Transverse colon (tissue), 4 donors: ENCODE measurements around the gene RALGPS1.

Experiments used
- EP300 ChIP-seq: sonication (generic); formaldehyde crosslinking; IDR thresholded peaks from one replicate; pipeline ENCODE4 v1.6.1; 2017; ENCODE audit warnings: antibody characterized with exemption, low read depth
- POLR2A ChIP-seq: fragments of 450-650 bp; IDR thresholded peaks from one replicate; pipeline ENCODE4 v1.6.1; 2016; ENCODE audit warnings: antibody characterized with exemption, mild to moderate bottlenecking, moderate library complexity
- POLR2AphosphoS5 ChIP-seq, 3 donors: sonication (generic); formaldehyde crosslinking; IDR thresholded peaks; one replicate each; pipeline ENCODE4 v1.6.1; 2016; ENCODE audit warnings: antibody characterized with exemption in 3 of 3
- TF ChIP-seq, protein P1 (sequence below), 5 experiments: fragments of 200-600 bp in 3 of 5; fragments of 450-650 bp in 2 of 5; sonication (generic) in 3 of 5; IDR thresholded peaks; 1 replicate in 2 of 5; 2 replicates in 3 of 5; pipeline ENCODE4 v1.5.1; 2016 to 2017; ENCODE audit warnings: antibody characterized with exemption in 5 of 5, inconsistent platforms in 3 of 5, mild to moderate bottlenecking in 2 of 5, moderate library complexity in 1 of 5

DNA sequence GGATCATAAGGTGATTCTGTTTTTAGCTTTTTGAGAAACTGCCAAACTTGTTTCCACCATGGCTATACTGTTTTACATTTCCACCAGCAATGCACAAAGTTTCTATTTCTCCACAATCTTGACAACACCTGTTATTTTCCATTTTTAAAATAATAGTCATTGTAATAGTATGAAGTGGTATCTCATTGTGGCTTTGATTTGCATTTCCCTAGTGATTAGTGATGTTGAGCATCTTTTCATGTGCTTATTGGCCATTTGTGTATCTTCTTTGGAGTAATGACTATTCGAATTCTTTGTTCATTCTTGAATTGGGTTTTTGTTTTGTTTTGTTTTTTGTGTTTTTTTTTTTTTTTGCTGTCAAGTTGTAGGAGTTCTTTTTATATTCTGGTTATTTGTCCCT lies 354.9 kb downstream of the RALGPS1 start:
- TF ChIP-seq EP300 (no peak), POLR2A (no peak), POLR2AphosphoS5 (IDR thresholded peaks at IDR 0.05) (no peak)
- TF ChIP-seq, protein P1, sequence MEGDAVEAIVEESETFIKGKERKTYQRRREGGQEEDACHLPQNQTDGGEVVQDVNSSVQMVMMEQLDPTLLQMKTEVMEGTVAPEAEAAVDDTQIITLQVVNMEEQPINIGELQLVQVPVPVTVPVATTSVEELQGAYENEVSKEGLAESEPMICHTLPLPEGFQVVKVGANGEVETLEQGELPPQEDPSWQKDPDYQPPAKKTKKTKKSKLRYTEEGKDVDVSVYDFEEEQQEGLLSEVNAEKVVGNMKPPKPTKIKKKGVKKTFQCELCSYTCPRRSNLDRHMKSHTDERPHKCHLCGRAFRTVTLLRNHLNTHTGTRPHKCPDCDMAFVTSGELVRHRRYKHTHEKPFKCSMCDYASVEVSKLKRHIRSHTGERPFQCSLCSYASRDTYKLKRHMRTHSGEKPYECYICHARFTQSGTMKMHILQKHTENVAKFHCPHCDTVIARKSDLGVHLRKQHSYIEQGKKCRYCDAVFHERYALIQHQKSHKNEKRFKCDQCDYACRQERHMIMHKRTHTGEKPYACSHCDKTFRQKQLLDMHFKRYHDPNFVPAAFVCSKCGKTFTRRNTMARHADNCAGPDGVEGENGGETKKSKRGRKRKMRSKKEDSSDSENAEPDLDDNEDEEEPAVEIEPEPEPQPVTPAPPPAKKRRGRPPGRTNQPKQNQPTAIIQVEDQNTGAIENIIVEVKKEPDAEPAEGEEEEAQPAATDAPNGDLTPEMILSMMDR (IDR thresholded peaks at IDR 0.05), result no peak
